ENCODE results near the gene C2orf49.

C2orf49 gene

GRCh38 chr2:105307550-105307949 is 29.8 kb upstream of the C2orf49 start:
- TF ChIP-seq CTCF (IDR thresholded peaks at IDR 0.05; ENCODE audit: control insufficient read depth, extremely low read depth, insufficient read depth), result no peak
- no peak for DNase-seq (ENCODE audit: low read depth)
- H3K4me3 ChIP-seq (ENCODE audit: low read depth, low read length), result no peak overlapping the region

GRCh38 chr2:105307962-105308361 is 29.4 kb upstream of the C2orf49 start:
- no peak for DNase-seq (ENCODE audit: low read depth)
- H3K4me3 ChIP-seq (ENCODE audit: low read depth, low read length), result no peak overlapping the region
- TF ChIP-seq CTCF (IDR thresholded peaks at IDR 0.05; ENCODE audit: control insufficient read depth, extremely low read depth, insufficient read depth), result no peak

- no peak for DNase-seq (ENCODE audit: low read depth)
- TF ChIP-seq CTCF (IDR thresholded peaks at IDR 0.05; ENCODE audit: control insufficient read depth, extremely low read depth, insufficient read depth), result no peak
- H3K4me3 ChIP-seq (ENCODE audit: low read depth, low read length), result no peak overlapping the region
Measured at GRCh38 chr2:105308382-105309146, 28.8 kb upstream of the C2orf49 start.

GRCh38 chr2:105309147-105309545 is 28.2 kb upstream of the C2orf49 start:
- no peak overlapping the region for H3K4me3 ChIP-seq (ENCODE audit: low read depth, low read length)
- no peak for DNase-seq (ENCODE audit: low read depth)
- TF ChIP-seq CTCF (IDR thresholded peaks at IDR 0.05; ENCODE audit: control insufficient read depth, extremely low read depth, insufficient read depth), result no peak

- DNase-seq (ENCODE audit: low read depth), result no peak
- H3K4me3 ChIP-seq (ENCODE audit: low read depth, low read length), result no peak overlapping the region
- no peak for TF ChIP-seq CTCF (IDR thresholded peaks at IDR 0.05; ENCODE audit: control insufficient read depth, extremely low read depth, insufficient read depth)
Measured at GRCh38 chr2:105313877-105314276, 23.5 kb upstream of the C2orf49 start.

- no peak for DNase-seq (ENCODE audit: low read depth)
- TF ChIP-seq CTCF (IDR thresholded peaks at IDR 0.05; ENCODE audit: control insufficient read depth, extremely low read depth, insufficient read depth), result no peak
- no peak overlapping the region for H3K4me3 ChIP-seq (ENCODE audit: low read depth, low read length)
Measured at GRCh38 chr2:105315314-105315713, 22.0 kb upstream of the C2orf49 start.

- no peak overlapping the region for H3K4me3 ChIP-seq (ENCODE audit: low read depth, low read length)
- no peak for TF ChIP-seq CTCF (IDR thresholded peaks at IDR 0.05; ENCODE audit: control insufficient read depth, extremely low read depth, insufficient read depth)
- no peak for DNase-seq (ENCODE audit: low read depth)
Measured at GRCh38 chr2:105317937-105318336, 19.4 kb upstream of the C2orf49 start.

Measured in LNCaP clone FGC (cell line).